ENCODE measurements around the gene DNMT3A.

DNMT3A gene

GRCh38 chr2:25240636-25241035, 101.1 kb downstream of the DNMT3A start:
- no peaks in the 10 kb centered on the region for H3K27me3 Mint-ChIP-seq
- no peak overlapping the region for H3K4me3 Mint-ChIP-seq
- DNase-seq (no peak), ATAC-seq (no peak)
- H3K27ac Mint-ChIP-seq = no peak overlapping the region
- no peaks in the 10 kb centered on the region for H3K9me3 Mint-ChIP-seq
- peaks cover 2% of the 10 kb centered on the region for H3K4me1 Mint-ChIP-seq
- H3K36me3 Mint-ChIP-seq (ENCODE audit: low read depth) = peaks cover 46% of the 10 kb centered on the region

- no peak overlapping the region for H3K4me3 Mint-ChIP-seq
- no peaks in the 10 kb centered on the region for H3K9me3 Mint-ChIP-seq
- ATAC-seq = no peak
- peaks cover 2% of the 10 kb centered on the region for H3K4me1 Mint-ChIP-seq
- DNase-seq = no peak
- no peak overlapping the region for H3K27ac Mint-ChIP-seq
- H3K36me3 Mint-ChIP-seq (ENCODE audit: low read depth) = peaks cover 53% of the 10 kb centered on the region
- no peaks in the 10 kb centered on the region for H3K27me3 Mint-ChIP-seq
Observed at GRCh38 chr2:25238920-25239319, 102.8 kb downstream of the DNMT3A start.

DNA sequence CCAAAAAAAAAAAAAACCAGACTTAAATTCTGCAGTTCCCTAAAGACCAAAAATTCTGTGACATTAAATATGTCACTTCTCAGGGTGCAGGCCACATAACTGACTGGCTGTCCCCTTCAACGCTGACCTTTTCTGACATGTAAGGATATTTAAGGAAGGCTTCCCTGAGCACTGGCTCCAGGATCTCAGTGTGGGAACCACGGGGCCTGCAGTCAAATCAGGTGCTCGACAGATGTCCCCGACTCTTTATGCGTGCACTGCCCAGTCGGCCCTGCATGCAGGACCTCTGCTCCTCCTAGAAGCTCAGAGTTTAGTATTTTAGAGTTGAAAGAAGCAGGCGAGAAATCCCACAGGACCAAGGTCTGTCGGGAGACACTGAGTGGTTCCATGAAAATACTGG, 104.0 kb downstream of the DNMT3A start:
- Mint-ChIP-seq H3K9me3 (no peaks in the 10 kb centered on the region), H3K27me3 (no peaks in the 10 kb centered on the region), H3K36me3 (ENCODE audit: low read depth) (peaks cover 58% of the 10 kb centered on the region), H3K27ac (no peak overlapping the region), H3K4me1 (peaks cover 2% of the 10 kb centered on the region), H3K4me3 (no peak overlapping the region)
- DNase-seq = no peak
- ATAC-seq = no peak

DNA sequence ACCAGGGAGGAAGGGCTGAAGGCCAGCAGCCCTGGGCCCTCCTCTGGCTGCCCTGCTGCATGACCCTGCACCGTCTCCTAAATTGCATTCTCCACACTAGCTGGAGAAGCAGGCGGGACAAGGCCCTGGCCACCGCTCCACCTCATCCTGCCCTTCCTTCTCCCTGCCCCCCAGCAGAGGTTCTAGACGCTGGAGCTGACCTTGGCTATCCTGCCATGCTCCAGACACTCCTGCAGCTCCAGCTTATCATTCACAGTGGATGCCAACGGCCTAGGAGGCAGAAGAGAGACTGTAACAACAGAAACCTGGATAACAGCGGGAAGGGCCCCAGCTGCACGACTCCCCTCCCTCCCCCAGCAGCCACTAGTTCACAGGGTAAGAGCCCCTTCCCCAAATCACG, 105.0 kb downstream of the DNMT3A start:
- no peaks in the 10 kb centered on the region for H3K9me3 Mint-ChIP-seq
- H3K4me1 Mint-ChIP-seq = peaks cover 2% of the 10 kb centered on the region
- H3K4me3 Mint-ChIP-seq = no peak overlapping the region
- DNase-seq = no peak
- H3K27ac Mint-ChIP-seq = no peak overlapping the region
- ATAC-seq = no peak
- H3K27me3 Mint-ChIP-seq = no peaks in the 10 kb centered on the region
- H3K36me3 Mint-ChIP-seq (ENCODE audit: low read depth) = peaks cover 53% of the 10 kb centered on the region

DNA sequence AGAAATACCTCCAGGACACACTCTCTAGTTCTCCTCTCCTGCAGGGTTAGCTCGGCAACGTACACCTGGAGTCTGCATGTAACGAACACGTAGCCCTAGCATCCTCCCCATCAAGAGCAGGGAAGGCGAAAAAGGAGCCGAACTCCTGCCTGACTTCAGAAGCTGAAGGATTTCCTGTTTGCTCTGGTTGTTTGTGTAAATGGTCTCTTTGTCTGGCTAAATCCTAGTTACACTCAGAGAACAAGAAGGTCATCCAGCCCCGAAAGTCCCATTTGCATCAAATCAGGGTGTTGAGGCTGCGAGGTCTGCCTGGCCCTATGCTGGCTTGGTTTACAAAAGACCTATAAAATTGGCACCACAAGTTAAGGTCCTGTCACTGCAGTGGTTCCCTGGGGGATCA, 107.0 kb downstream of the DNMT3A start:
- Mint-ChIP-seq H3K4me1 (peaks cover 2% of the 10 kb centered on the region), H3K27me3 (no peaks in the 10 kb centered on the region), H3K4me3 (no peak overlapping the region), H3K27ac (peak overlapping the region; percentile 56), H3K9me3 (no peaks in the 10 kb centered on the region), H3K36me3 (ENCODE audit: low read depth) (peaks cover 38% of the 10 kb centered on the region)
- DNase-seq = no peak
- ATAC-seq = no peak

GRCh38 chr2:25233916-25234605, 107.7 kb downstream of the DNMT3A start:
- Mint-ChIP-seq H3K4me1 (peaks cover 4% of the 10 kb centered on the region), H3K9me3 (no peaks in the 10 kb centered on the region), H3K27me3 (no peaks in the 10 kb centered on the region), H3K27ac (peak overlapping the region; percentile 56), H3K36me3 (ENCODE audit: low read depth) (peaks cover 35% of the 10 kb centered on the region), H3K4me3 (no peak overlapping the region)
- DNase-seq = no peak
- no peak for ATAC-seq

- DNase-seq (no peak), ATAC-seq (no peak)
- Mint-ChIP-seq H3K9me3 (no peaks in the 10 kb centered on the region), H3K4me1 (peaks cover 9% of the 10 kb centered on the region), H3K4me3 (no peak overlapping the region), H3K36me3 (ENCODE audit: low read depth) (peaks cover 27% of the 10 kb centered on the region), H3K27me3 (no peaks in the 10 kb centered on the region), H3K27ac (no peak overlapping the region)
Observed at GRCh38 chr2:25232248-25232825, 109.4 kb downstream of the DNMT3A start.

DNA sequence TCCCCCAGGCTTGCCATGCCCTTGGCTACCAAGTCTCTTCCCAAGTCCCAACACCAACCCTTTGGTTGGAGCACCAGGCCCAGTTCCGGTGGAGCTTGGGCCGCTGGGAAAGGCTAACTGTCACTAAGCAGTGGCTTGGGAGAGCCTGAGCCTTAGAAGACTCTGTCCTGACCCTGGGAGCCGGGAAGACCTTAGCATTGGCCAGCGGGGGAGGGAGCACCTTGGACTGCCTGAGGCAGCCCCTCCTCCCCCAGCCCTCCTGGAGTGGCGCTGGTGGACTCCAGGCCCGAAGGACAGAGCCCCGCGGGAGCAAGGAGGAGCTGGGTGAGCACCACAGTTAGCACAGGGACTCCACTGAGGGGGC, 110.8 kb downstream of the DNMT3A start:
- ATAC-seq (no peak), DNase-seq (no peak)
- peaks cover 18% of the 10 kb centered on the region for H3K4me1 Mint-ChIP-seq
- no peak overlapping the region for H3K27ac Mint-ChIP-seq
- H3K9me3 Mint-ChIP-seq = no peaks in the 10 kb centered on the region
- peaks cover 21% of the 10 kb centered on the region for H3K36me3 Mint-ChIP-seq (ENCODE audit: low read depth)
- H3K27me3 Mint-ChIP-seq = no peaks in the 10 kb centered on the region
- no peak overlapping the region for H3K4me3 Mint-ChIP-seq

- DNase-seq (no peak), ATAC-seq (no peak)
- Mint-ChIP-seq H3K4me3 (no peak overlapping the region), H3K27me3 (no peaks in the 10 kb centered on the region), H3K27ac (no peak overlapping the region), H3K4me1 (peaks cover 21% of the 10 kb centered on the region), H3K9me3 (no peaks in the 10 kb centered on the region), H3K36me3 (ENCODE audit: low read depth) (peaks cover 19% of the 10 kb centered on the region)
Observed at GRCh38 chr2:25230198-25230947, 111.4 kb downstream of the DNMT3A start.

- no peak for DNase-seq
- H3K9me3 Mint-ChIP-seq = no peaks in the 10 kb centered on the region
- peaks cover 21% of the 10 kb centered on the region for H3K4me1 Mint-ChIP-seq
- H3K36me3 Mint-ChIP-seq (ENCODE audit: low read depth) = peaks cover 15% of the 10 kb centered on the region
- H3K27me3 Mint-ChIP-seq = no peaks in the 10 kb centered on the region
- H3K4me3 Mint-ChIP-seq = no peak overlapping the region
- no peak overlapping the region for H3K27ac Mint-ChIP-seq
- ATAC-seq = no peak
Observed at GRCh38 chr2:25229279-25230197, 112.2 kb downstream of the DNMT3A start.

DNA sequence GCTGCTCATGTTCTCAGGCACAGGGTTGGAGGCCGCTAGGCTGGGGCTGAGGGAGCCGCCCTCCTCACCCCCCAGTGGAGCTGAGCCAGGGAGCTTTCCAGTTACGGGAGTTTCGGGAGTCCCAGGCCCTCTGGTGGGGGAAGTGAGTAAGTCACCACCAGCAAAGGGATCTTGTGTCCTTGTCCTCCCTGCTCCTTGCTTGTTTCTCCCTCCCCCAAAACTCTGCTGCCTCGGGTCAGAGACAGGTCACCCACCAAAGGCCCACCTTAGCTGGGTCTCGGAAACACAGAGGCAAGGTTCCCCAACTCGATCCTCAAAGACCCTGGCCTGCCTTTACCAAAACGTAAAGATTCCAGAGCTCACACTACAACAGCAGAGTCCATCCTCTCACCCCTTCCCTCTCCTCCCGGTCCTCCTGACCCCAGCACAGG, 112.9 kb downstream of the DNMT3A start:
- no peak for ATAC-seq
- no peak overlapping the region for H3K27ac Mint-ChIP-seq
- DNase-seq = no peak

GRCh38 chr2:25227576-25227975, 114.1 kb downstream of the DNMT3A start:
- H3K4me3 Mint-ChIP-seq = no peak overlapping the region
- no peaks in the 10 kb centered on the region for H3K27me3 Mint-ChIP-seq
- peaks cover 3% of the 10 kb centered on the region for H3K36me3 Mint-ChIP-seq (ENCODE audit: low read depth)
- H3K4me1 Mint-ChIP-seq = peaks cover 21% of the 10 kb centered on the region
- H3K27ac Mint-ChIP-seq = no peak overlapping the region
- DNase-seq = no peak
- no peaks in the 10 kb centered on the region for H3K9me3 Mint-ChIP-seq
- ATAC-seq = no peak

More for the DNA sequence above, 112.9 kb downstream of the DNMT3A start:
- Mint-ChIP-seq H3K36me3 (ENCODE audit: low read depth) (peaks cover 8% of the 10 kb centered on the region), H3K9me3 (no peaks in the 10 kb centered on the region), H3K4me1 (peaks cover 21% of the 10 kb centered on the region), H3K4me3 (no peak overlapping the region), H3K27me3 (no peaks in the 10 kb centered on the region)

DNA sequence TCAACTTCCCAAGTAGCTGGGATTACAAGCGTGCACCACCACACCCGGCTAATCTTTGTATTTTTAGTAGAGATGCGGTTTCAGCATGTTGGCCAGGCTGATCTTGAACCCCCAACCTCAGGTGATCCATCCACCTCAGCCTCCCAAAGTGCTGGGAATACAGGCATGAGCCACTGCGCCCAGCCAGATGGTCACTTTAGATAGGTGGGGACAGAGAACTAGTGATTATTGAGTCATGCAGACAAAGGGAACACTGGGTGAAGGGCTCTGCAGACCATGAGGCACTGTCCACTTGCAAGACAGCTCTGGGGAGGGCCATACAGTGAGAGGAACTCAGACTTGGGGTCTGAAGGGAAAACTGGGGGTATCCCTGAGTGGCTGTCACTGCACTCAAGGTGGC, 114.9 kb downstream of the DNMT3A start:
- Mint-ChIP-seq H3K9me3 (no peaks in the 10 kb centered on the region), H3K36me3 (ENCODE audit: low read depth) (no peaks in the 10 kb centered on the region), H3K4me3 (no peak overlapping the region), H3K27me3 (no peaks in the 10 kb centered on the region), H3K27ac (no peak overlapping the region), H3K4me1 (peaks cover 22% of the 10 kb centered on the region)
- ATAC-seq (no peak), DNase-seq (no peak)

GRCh38 chr2:25222477-25223121, 119.1 kb downstream of the DNMT3A start:
- no peaks in the 10 kb centered on the region for H3K36me3 Mint-ChIP-seq (ENCODE audit: low read depth)
- no peak overlapping the region for H3K27ac Mint-ChIP-seq
- H3K27me3 Mint-ChIP-seq = no peaks in the 10 kb centered on the region
- no peak overlapping the region for H3K4me3 Mint-ChIP-seq
- ATAC-seq (no peak), DNase-seq (no peak)
- H3K9me3 Mint-ChIP-seq = no peaks in the 10 kb centered on the region
- H3K4me1 Mint-ChIP-seq = peaks cover 18% of the 10 kb centered on the region
